B cell (primary cell): ENCODE data around the gene BABAM2. TPM values are rescaled to one million over a fixed set of nuclear protein-coding genes. Genes with fewer than 3 reads are reported as not detected.

Experiments
- ATAC-seq: fragments of 200-7000 bp; cut with Tn5 transposase; one replicate; pipeline ENCODE4 v1.10.0; 2021; ENCODE audit warnings: low read depth, mild to moderate bottlenecking, moderate number of reproducible peaks, moderate library complexity
- CTCF ChIA-PET: fragments of 350-600 bp; sonication (Branson Sonifier 250); formaldehyde crosslinking; loops from one replicate; lab custom pipeline; 2021; ENCODE audit warnings: antibody characterized with exemption, inconsistent platforms; lab: Charles Lee
- POLR2A ChIA-PET: fragments of 350-600 bp; sonication (Branson Sonifier 250); formaldehyde crosslinking; loops from one replicate; lab custom pipeline; 2021; ENCODE audit warnings: antibody characterized with exemption; lab: Charles Lee
- DNase-seq: peaks from one replicate; pipeline ENCODE4 v3.0.0; 2013
- H2AFZ ChIP-seq: 2 replicates; pipeline ENCODE4 v1.6.1; 2012; ENCODE audit warnings: mild to moderate bottlenecking, low read depth, low read length; ENCODE audit not compliant: insufficient read depth, poor library complexity, severe bottlenecking
- H3K27ac ChIP-seq, 2 donors: 1 replicate in 1 of 2; 2 replicates in 1 of 2; pipeline ENCODE4 v1.5.1; 2012 to 2013; ENCODE audit warnings: low read length in 2 of 2, mild to moderate bottlenecking in 2 of 2, moderate library complexity in 1 of 2
- H3K27me3 ChIP-seq, 4 experiments: fragments of 200-600 bp in 1 of 4; sonication (generic) in 1 of 4; replicated peaks in 1 of 4; 1 replicate in 2 of 4; 2 replicates in 2 of 4; pipeline versions ENCODE4 v1.6.1 to v1.7.0; 2013 to 2016; ENCODE audit warnings: low read length in 3 of 4, mild to moderate bottlenecking in 2 of 4, mixed read lengths in 1 of 4, moderate library complexity in 1 of 4; ENCODE audit not compliant: insufficient read depth in 4 of 4, control insufficient read depth in 3 of 4; ENCODE audit errors: control extremely low read depth in 1 of 4
- H3K36me3 ChIP-seq, 2 experiments: replicated peaks in 1 of 2; 1 replicate in 1 of 2; 2 replicates in 1 of 2; pipeline versions ENCODE4 v1.6.1 to v1.7.1; 2013; ENCODE audit warnings: low read length in 1 of 2; ENCODE audit not compliant: insufficient read depth in 2 of 2, control insufficient read depth in 1 of 2; ENCODE audit errors: control extremely low read depth in 1 of 2, extremely low read depth in 1 of 2
- H3K4me1 ChIP-seq, 2 donors: fragments of 200-600 bp in 1 of 2; sonication (generic) in 1 of 2; 1 replicate in 1 of 2; 2 replicates in 1 of 2; pipeline versions ENCODE4 v1.5.1 to v1.6.1; 2013 to 2017; ENCODE audit warnings: low read length in 2 of 2; ENCODE audit not compliant: control insufficient read depth in 2 of 2, insufficient read depth in 2 of 2
- H3K4me2 ChIP-seq: replicated peaks from 2 replicates; pipeline ENCODE3; 2012; ENCODE audit warnings: mild to moderate bottlenecking, low read depth, low read length; ENCODE audit not compliant: poor library complexity, severe bottlenecking
- H3K4me3 ChIP-seq, 5 experiments: fragments of 200-600 bp in 1 of 5; sonication (generic) in 1 of 5; 1 replicate in 3 of 5; 2 replicates in 2 of 5; pipeline versions ENCODE4 v1.5.1 to v1.7.0; 2011 to 2016; ENCODE audit warnings: low read length in 4 of 5, mild to moderate bottlenecking in 4 of 5, low read depth in 2 of 5, control low read depth in 1 of 5, moderate library complexity in 1 of 5; ENCODE audit not compliant: insufficient read depth in 1 of 5; ENCODE audit errors: control extremely low read depth in 1 of 5, extremely low read depth in 1 of 5
- H3K79me2 ChIP-seq: fragments of 200-600 bp; sonication (generic); one replicate; pipeline ENCODE4 v1.6.0; 2016; ENCODE audit warnings: low read length; ENCODE audit not compliant: control insufficient read depth, insufficient read depth
- H3K9ac ChIP-seq: fragments of 200-600 bp; sonication (generic); 2 replicates; pipeline ENCODE4 v1.6.1; 2017; ENCODE audit warnings: mild to moderate bottlenecking, low read length, moderate library complexity
- H3K9me3 ChIP-seq, 3 donors: one replicate each; pipeline versions ENCODE4 v1.6.1 to v1.7.1; 2013; ENCODE audit warnings: low read length in 2 of 3; ENCODE audit not compliant: control insufficient read depth in 2 of 3, insufficient read depth in 1 of 3; ENCODE audit errors: control extremely low read depth in 1 of 3
- H4K20me1 ChIP-seq: 2 replicates; pipeline ENCODE4 v1.6.0; 2012; ENCODE audit warnings: mild to moderate bottlenecking, low read length; ENCODE audit not compliant: insufficient read depth, control insufficient read depth, poor library complexity, severe bottlenecking
- H3K27ac Mint-ChIP-seq: one replicate; pipeline ENCODE4 v1.8.0; 2021; ENCODE audit warnings: mixed read lengths
- H3K27me3 Mint-ChIP-seq: one replicate; pipeline ENCODE4 v1.8.0; 2021; ENCODE audit warnings: mixed read lengths
- H3K4me1 Mint-ChIP-seq: one replicate; pipeline ENCODE4 v1.8.0; 2021; ENCODE audit warnings: mixed read lengths
- H3K4me3 Mint-ChIP-seq: one replicate; pipeline ENCODE4 v1.8.0; 2021; ENCODE audit warnings: mixed read lengths
- H3K9me3 Mint-ChIP-seq: one replicate; pipeline ENCODE4 v1.8.0; 2022; ENCODE audit warnings: mixed read lengths; ENCODE audit not compliant: insufficient read depth
- CTCF ChIP-seq: fragments of 200-600 bp; IDR thresholded peaks from one replicate; pipeline ENCODE4 v1.8.0; 2022; ENCODE audit warnings: antibody characterized with exemption, mild to moderate bottlenecking
- EZH2 ChIP-seq: IDR thresholded peaks from 2 replicates; pipeline ENCODE4 v1.6.1; 2012; ENCODE audit warnings: borderline replicate concordance, low read depth, mild to moderate bottlenecking, moderate library complexity, low read length; ENCODE audit not compliant: insufficient read depth, poor library complexity, severe bottlenecking
- WGBS: methylation state at CpG from one replicate; pipeline ENCODE4 v1.1.5; 2013; ENCODE audit warnings: missing lambda C conversion rate; ENCODE audit not compliant: insufficient coverage; 5-methylcytosine and 5-hydroxymethylcytosine counted together
- intact Hi-C: fragments of 100-400 bp; cut with micrococcal nuclease; formaldehyde crosslinking; loops from one replicate; pipeline ENCODE4 v1.10.0; 2022
- polyA plus RNA-seq: library from polyadenylated mRNA; depleted of rRNA; stranded (reverse); fragments of >200 nt; gene quantifications from 2 replicates; pipeline ENCODE4 v1.2.3, GENCODE V29; 2012
- total RNA-seq, 2 donors: library from RNA; stranded (reverse); fragments of 120-200 nt in 1 of 2; gene quantifications; 1 replicate in 1 of 2; 2 replicates in 1 of 2; pipeline versions ENCODE4 v1.2.3 to v1.2.4, GENCODE V29; 2013 to 2022

The BABAM2 gene
- total and polyA plus RNA-seq, 2 donors (not counting 1 experiment from before 2014, with no cell fraction given) = 22.3 to 69.6 TPM

DNA sequence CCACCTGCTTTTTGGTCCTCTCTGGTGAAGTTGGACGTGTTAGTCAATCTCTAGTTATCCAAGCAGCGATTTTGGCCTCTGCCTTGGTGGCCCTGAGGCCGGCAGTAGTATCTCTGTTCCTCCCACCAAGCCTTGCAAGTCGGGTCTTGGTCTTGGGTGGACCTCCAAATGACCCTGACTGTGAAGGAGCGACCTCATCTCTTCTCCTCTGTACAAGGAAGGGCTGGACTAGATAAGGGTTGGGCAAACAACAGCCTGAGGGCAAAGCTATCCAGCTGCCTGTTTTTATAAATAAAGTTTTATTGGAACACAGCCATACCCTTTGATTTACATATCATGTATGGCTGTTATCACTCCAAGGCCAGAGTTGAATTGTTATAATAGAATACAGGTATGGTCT, 427.5 kb downstream of the BABAM2 start:
- H3K9me3 ChIP-seq = no peaks in the 10 kb centered on the region
- H3K36me3 ChIP-seq = no peaks in the 10 kb centered on the region
- ChIA-PET CTCF (no interaction called here), POLR2A (no interaction called here)
- no peaks in the 10 kb centered on the region for H3K4me1 ChIP-seq
- no peak overlapping the region for H2AFZ ChIP-seq
- no peaks in the 10 kb centered on the region for H3K27me3 Mint-ChIP-seq
- intact Hi-C loops = no loop called here
- no peak overlapping the region for H3K9ac ChIP-seq
- H3K79me2 ChIP-seq = no peaks in the 10 kb centered on the region
- H3K4me1 Mint-ChIP-seq = no peaks in the 10 kb centered on the region
- no peak overlapping the region for H3K4me2 ChIP-seq
- H3K27ac Mint-ChIP-seq = no peak overlapping the region
- H3K4me3 Mint-ChIP-seq = no peak overlapping the region
- no peaks in the 10 kb centered on the region for H3K9me3 Mint-ChIP-seq
- H3K4me3 ChIP-seq = no peak overlapping the region
- no peak for TF ChIP-seq EZH2
- TF ChIP-seq CTCF = no peak
- DNase-seq (no peak), ATAC-seq (no peak)
- WGBS = 90% methylated on average over 2 of the region's 5 CpGs
- H3K27ac ChIP-seq = no peak overlapping the region
- no peaks in the 10 kb centered on the region for H3K27me3 ChIP-seq
- H4K20me1 ChIP-seq = no peaks in the 10 kb centered on the region

- H2AFZ ChIP-seq = no peak overlapping the region
- no peak for ATAC-seq
- ChIA-PET POLR2A (no interaction called here), CTCF (no interaction called here)
- no peak overlapping the region for H3K27ac Mint-ChIP-seq
- no peaks in the 10 kb centered on the region for H3K36me3 ChIP-seq
- no peak overlapping the region for H3K27ac ChIP-seq
- no peaks in the 10 kb centered on the region for H3K9me3 Mint-ChIP-seq
- no peaks in the 10 kb centered on the region for H3K9me3 ChIP-seq
- no peak for TF ChIP-seq CTCF
- H3K4me1 ChIP-seq = no peaks in the 10 kb centered on the region
- H3K27me3 Mint-ChIP-seq = no peaks in the 10 kb centered on the region
- no peaks in the 10 kb centered on the region for H4K20me1 ChIP-seq
- H3K27me3 ChIP-seq = no peaks in the 10 kb centered on the region
- no peaks in the 10 kb centered on the region for H3K79me2 ChIP-seq
- intact Hi-C loops = no loop called here
- H3K4me3 Mint-ChIP-seq = no peak overlapping the region
- 100% methylated on average over 5 of the region's 6 CpGs for WGBS
- H3K4me1 Mint-ChIP-seq = no peaks in the 10 kb centered on the region
- DNase-seq = no peak
- H3K9ac ChIP-seq = no peak overlapping the region
- no peak overlapping the region for H3K4me2 ChIP-seq
- H3K4me3 ChIP-seq = no peak overlapping the region
Measured at GRCh38 chr2:28318462-28319117, 428.1 kb downstream of the BABAM2 start.
